ENCODE measurements around the gene CEP162. TPM values are rescaled to one million over a fixed set of nuclear protein-coding genes. Genes with fewer than 3 reads are reported as not detected.

The CEP162 gene
- total and polyA plus RNA-seq, 2 of the 8 experiments (the other 6 are each of a cell fraction or from before 2014, with no cell fraction given) = 1.3 to 10.6 TPM

GRCh38 chr6:84137989-84138575 is 89.4 kb downstream of the CEP162 start:
- Histone ChIP-seq H3K4me2 (ENCODE audit: insufficient read depth in 1 of 2, low read depth in 2 of 2, low read length in 2 of 2) (no peak overlapping the region), H3K23me2 (ENCODE audit: low read depth, low read length) (no peaks in the 10 kb centered on the region), H3K56ac (replicated peaks; ENCODE audit: insufficient read length, low read depth, low read length) (no peak overlapping the region), H2AFZ (ENCODE audit: low read length) (no peak overlapping the region), H2BK12ac (ENCODE audit: low read depth, low read length) (no peak overlapping the region), H4K5ac (ENCODE audit: insufficient read length, low read depth, low read length) (no peak overlapping the region), H3K27me3 (replicated peaks in 1 of 4; ENCODE audit: control insufficient read depth in 3 of 4, extremely low read depth in 1 of 4, insufficient read depth in 3 of 4, low read length in 3 of 4) (no peaks in the 10 kb centered on the region), H3K36me3 (ENCODE audit: control insufficient read depth in 2 of 4, insufficient read depth in 4 of 4, low read length in 3 of 4) (peaks cover 0 to 16% (median 6%) of the 10 kb centered on the region in 4 experiments; a peak in 4 of 8 replicates), H3K79me2 (ENCODE audit: control insufficient read depth in 1 of 2, insufficient read depth in 2 of 2, low read length in 2 of 2) (no peaks in the 10 kb centered on the region), H4K91ac (replicated peaks; ENCODE audit: insufficient read length, low read length) (no peak overlapping the region), H3K9me3 (ENCODE audit: insufficient read depth in 2 of 2, low read depth in 1 of 2, low read length in 1 of 2) (peaks cover 10 to 14% of the 10 kb centered on the region in 2 experiments), H3K79me1 (ENCODE audit: low read depth, low read length) (no peaks in the 10 kb centered on the region), H2BK120ac (replicated peaks; ENCODE audit: low read depth, low read length) (no peak overlapping the region), H3K14ac (ENCODE audit: insufficient read length) (no peak overlapping the region), H3K9ac (replicated peaks in 1 of 4; ENCODE audit: extremely low read depth in 1 of 4, low read depth in 3 of 4, low read length in 3 of 4) (no peak overlapping the region), H2BK15ac (ENCODE audit: low read length) (no peak overlapping the region), H2AK5ac (ENCODE audit: low read depth, low read length) (no peak overlapping the region), H4K20me1 (replicated peaks in 1 of 2; ENCODE audit: control insufficient read depth in 1 of 2, insufficient read depth in 2 of 2, low read length in 2 of 2) (no peaks in the 10 kb centered on the region), H3K18ac (ENCODE audit: extremely low read depth, low read length) (no peak overlapping the region), H4K8ac (ENCODE audit: extremely low read depth, insufficient read depth, low read length) (no peak overlapping the region), H2BK20ac (ENCODE audit: low read length) (no peak overlapping the region), H3K4me1 (replicated peaks in 1 of 4; ENCODE audit: control insufficient read depth in 3 of 4, insufficient read depth in 4 of 4, low read length in 3 of 4) (peaks cover 0 to 2% (median 0%) of the 10 kb centered on the region in 4 experiments; a peak in 1 of 7 replicates), H2BK5ac (ENCODE audit: low read depth, low read length) (no peak overlapping the region), H3K27ac (ENCODE audit: low read depth, low read length) (no peak overlapping the region), H3K23ac (ENCODE audit: insufficient read length) (no peak overlapping the region), H3K4ac (replicated peaks; ENCODE audit: insufficient read length, low read depth, low read length) (no peak overlapping the region), H3K4me3 (ENCODE audit: extremely low read depth in 1 of 4, insufficient read depth in 2 of 4, low read depth in 3 of 4, low read length in 4 of 4) (no peak overlapping the region)
- FAIRE-seq (no peak), DNase-seq (ENCODE audit: low read depth in 1 of 2, low spot score in 2 of 2) (no peak)
- no peak for TF ChIP-seq GABPA (IDR thresholded peaks at IDR 0.05; ENCODE audit: borderline replicate concordance, insufficient read depth, low read length)
- TF ChIP-seq CHD1 (IDR thresholded peaks at IDR 0.05; ENCODE audit: low read depth, low read length) = no peak
- TF ChIP-seq ZNF274 (IDR thresholded peaks at IDR 0.05; ENCODE audit: borderline replicate concordance, extremely low read depth, low read length) = no peak
- CTCF ChIA-PET (ENCODE audit: partially characterized antibody) = no interaction called here
- 89% methylated on average over 2 of the region's 2 CpGs; no CpG with 5 or more reads in 1 of the 2 experiments for WGBS, 2 experiments (ENCODE audit: extremely low coverage in 1 of 2, insufficient coverage in 1 of 2, insufficient read length in 1 of 2, insufficient replicate concordance in 2 of 2, low coverage in 1 of 2, low lambda C conversion rate in 2 of 2, missing lambda C conversion rate in 1 of 2)
- POLR2A ChIA-PET (ENCODE audit: partially characterized antibody) = interaction anchor here (1.2 kb wide), 1 partner anchor 51 kb away, joined by 3 read pairs; no protein-coding TSS in a partner anchor

All from H1 (cell line).